ENCODE measurements around the gene OVOL2.
A peak's percentile ranks its signal among the peaks of the same experiment; 100 is the strongest.
"Not testable (repeated sequence)": the region's sequence is repeated elsewhere in the genome, so short reads cannot be mapped to it uniquely, and the experiment has no call there.

The OVOL2 gene

GRCh38 chr20:18057101-18057993, at the start of gene OVOL2:
TSS of gene OVOL2 (minus strand) at chr20:18057916. CDS start at chr20:18057634, 282 bp downstream.
- DNase-seq: peak; percentile 90

GRCh38 chr20:18103497-18103896, 45.8 kb upstream of the OVOL2 start:
- DNase-seq: peak; percentile 97

GRCh38 chr20:18101125-18101810, 43.6 kb upstream of the OVOL2 start:
- DNase-seq: no peak

GRCh38 chr20:18100569-18100968, 42.9 kb upstream of the OVOL2 start:
- DNase-seq: not testable (repeated sequence)

- DNase-seq: no peak
These were observed 36.5 kb upstream of the OVOL2 start for GRCh38 chr20:18094191-18094590.

GRCh38 chr20:18093388-18093787, 35.7 kb upstream of the OVOL2 start:
- DNase-seq: no peak

GRCh38 chr20:18092890-18093289, 35.2 kb upstream of the OVOL2 start:
- DNase-seq: no peak

GRCh38 chr20:18091623-18092022, 33.9 kb upstream of the OVOL2 start:
- DNase-seq: no peak

GRCh38 chr20:18090477-18090876, 32.8 kb upstream of the OVOL2 start:
- no peak for DNase-seq

- no peak for DNase-seq
These were observed 32.3 kb upstream of the OVOL2 start for GRCh38 chr20:18090044-18090443.

- not testable (repeated sequence) for DNase-seq
These were observed 31.1 kb upstream of the OVOL2 start for GRCh38 chr20:18088841-18089240.

GRCh38 chr20:18088298-18088697, 30.6 kb upstream of the OVOL2 start:
- not testable (repeated sequence) for DNase-seq

GRCh38 chr20:18087054-18087453, 29.3 kb upstream of the OVOL2 start:
- no peak for DNase-seq

GRCh38 chr20:18080836-18081235, 23.1 kb upstream of the OVOL2 start:
- not testable (repeated sequence) for DNase-seq

- no peak for DNase-seq
These were observed 22.1 kb upstream of the OVOL2 start for GRCh38 chr20:18079756-18080353.

GRCh38 chr20:18077157-18077556, 19.4 kb upstream of the OVOL2 start:
- DNase-seq: no peak

GRCh38 chr20:18072532-18072931, 14.8 kb upstream of the OVOL2 start:
- DNase-seq: no peak

- DNase-seq: no peak
These were observed 9.0 kb upstream of the OVOL2 start for GRCh38 chr20:18066421-18067333.

GRCh38 chr20:18063676-18064075, 6.0 kb upstream of the OVOL2 start:
- no peak for DNase-seq

- DNase-seq: no peak
These were observed 1.9 kb upstream of the OVOL2 start for GRCh38 chr20:18059603-18060002.

GRCh38 chr20:18058661-18059467, 1.1 kb upstream of the OVOL2 start:
- DNase-seq: peak; percentile 93

GRCh38 chr20:18057994-18058349, 256 bp upstream of the OVOL2 start:
- DNase-seq: no peak

Data from NCI-H748 treated with DMSO at 0.1 percent for 48 hours (cell line).